NB4 (cell line): Measurements from ENCODE around the gene CLDN6.

ENCODE experiments used
- DNase-seq: peaks from one replicate; pipeline ENCODE4 v3.0.0; 2010; ENCODE audit warnings: low read depth
- H3K4me3 ChIP-seq: one replicate; pipeline ENCODE4 v1.5.1; 2011; ENCODE audit warnings: mild to moderate bottlenecking, low read depth, low read length, moderate library complexity
- MYC ChIP-seq: IDR thresholded peaks from 2 replicates; pipeline ENCODE4 v1.6.1; 2011; ENCODE audit warnings: low read depth, low read length
- POLR2A ChIP-seq: IDR thresholded peaks from 2 replicates; pipeline ENCODE4 v1.6.1; 2011; ENCODE audit warnings: mild to moderate bottlenecking; ENCODE audit not compliant: insufficient read length; ENCODE audit errors: extremely low read depth
- TF ChIP-seq, protein P1 (sequence below): IDR thresholded peaks from one replicate; pipeline ENCODE4 v1.5.1; 2012; ENCODE audit warnings: low read depth, low read length
- TF ChIP-seq, protein P2 (sequence below): IDR thresholded peaks from 2 replicates; pipeline ENCODE4 v1.6.1; 2011; ENCODE audit warnings: low read depth, low read length

Gene CLDN6

DNA sequence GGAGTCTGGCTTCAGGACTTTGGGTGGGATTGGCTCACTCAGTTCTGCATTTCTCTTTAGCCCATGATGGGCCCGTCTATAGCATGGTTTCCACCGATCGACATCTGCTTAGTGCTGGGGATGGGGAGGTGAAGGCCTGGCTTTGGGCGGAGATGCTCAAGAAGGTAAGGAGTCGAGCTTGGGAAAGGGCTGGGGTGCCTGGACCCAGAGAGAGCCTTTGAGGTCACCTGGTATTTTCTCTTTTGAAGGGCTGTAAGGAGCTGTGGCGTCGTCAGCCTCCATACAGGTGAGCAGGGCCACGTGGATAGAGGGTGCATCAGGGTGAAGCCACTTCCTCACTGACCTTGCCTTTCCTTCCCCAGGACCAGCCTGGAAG, 8.0 kb upstream of the CLDN6 start:
- DNase-seq: no peak
- H3K4me3 ChIP-seq: no peak overlapping the region
- TF ChIP-seq, protein P1, sequence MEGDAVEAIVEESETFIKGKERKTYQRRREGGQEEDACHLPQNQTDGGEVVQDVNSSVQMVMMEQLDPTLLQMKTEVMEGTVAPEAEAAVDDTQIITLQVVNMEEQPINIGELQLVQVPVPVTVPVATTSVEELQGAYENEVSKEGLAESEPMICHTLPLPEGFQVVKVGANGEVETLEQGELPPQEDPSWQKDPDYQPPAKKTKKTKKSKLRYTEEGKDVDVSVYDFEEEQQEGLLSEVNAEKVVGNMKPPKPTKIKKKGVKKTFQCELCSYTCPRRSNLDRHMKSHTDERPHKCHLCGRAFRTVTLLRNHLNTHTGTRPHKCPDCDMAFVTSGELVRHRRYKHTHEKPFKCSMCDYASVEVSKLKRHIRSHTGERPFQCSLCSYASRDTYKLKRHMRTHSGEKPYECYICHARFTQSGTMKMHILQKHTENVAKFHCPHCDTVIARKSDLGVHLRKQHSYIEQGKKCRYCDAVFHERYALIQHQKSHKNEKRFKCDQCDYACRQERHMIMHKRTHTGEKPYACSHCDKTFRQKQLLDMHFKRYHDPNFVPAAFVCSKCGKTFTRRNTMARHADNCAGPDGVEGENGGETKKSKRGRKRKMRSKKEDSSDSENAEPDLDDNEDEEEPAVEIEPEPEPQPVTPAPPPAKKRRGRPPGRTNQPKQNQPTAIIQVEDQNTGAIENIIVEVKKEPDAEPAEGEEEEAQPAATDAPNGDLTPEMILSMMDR: no peak
- TF ChIP-seq MYC (no peak), POLR2A (no peak)
- TF ChIP-seq, protein P2, sequence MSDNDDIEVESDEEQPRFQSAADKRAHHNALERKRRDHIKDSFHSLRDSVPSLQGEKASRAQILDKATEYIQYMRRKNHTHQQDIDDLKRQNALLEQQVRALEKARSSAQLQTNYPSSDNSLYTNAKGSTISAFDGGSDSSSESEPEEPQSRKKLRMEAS: no peak

DNA sequence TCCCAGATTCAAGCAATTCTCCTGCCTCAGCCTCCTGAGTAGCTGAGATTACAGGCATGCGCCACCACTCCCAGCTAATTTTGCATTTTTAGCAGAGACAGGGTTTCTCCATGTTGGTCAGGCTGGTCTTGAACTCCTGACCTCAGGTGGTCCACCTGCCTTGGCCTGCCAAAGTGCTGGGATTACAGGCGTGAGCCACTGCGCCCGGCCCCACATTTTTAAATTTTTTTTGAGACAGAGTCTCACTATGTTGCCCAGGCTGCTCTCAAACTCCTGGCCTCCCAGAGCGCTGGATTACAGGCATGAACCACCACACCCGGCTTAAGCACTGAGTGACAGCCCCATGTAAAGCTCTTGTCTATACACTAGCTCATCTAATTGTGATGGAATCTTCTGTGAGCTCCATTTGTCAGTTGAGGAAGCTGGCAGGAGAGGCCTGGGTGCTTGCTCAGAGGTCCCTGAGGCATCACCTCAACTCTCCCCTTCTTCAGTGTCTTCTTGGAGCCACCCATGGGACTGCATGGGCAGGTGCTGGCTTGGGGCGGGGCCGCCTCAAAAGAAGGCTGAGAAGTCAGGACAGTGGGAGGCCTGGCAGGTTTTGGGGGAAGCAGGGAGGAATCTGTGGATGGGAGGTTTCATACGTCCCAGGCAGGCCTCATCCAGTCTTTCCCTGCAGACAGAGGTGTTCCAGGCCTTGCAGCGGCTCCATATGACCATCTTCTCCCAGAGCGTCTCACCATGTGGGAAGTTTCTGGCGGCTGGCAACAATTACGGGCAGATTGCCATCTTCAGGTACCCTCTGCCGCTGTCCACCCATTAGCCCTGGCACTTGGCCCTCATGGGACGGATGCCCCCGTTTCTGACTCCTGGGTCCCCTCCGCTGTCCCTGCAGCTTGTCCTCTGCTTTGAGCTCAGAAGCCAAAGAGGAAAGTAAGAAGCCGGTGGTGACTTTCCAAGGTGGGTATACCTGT, 7.3 kb upstream of the CLDN6 start:
- DNase-seq: no peak
- TF ChIP-seq, protein P2: no peak
- TF ChIP-seq MYC (no peak), POLR2A (no peak)
- TF ChIP-seq, protein P1: no peak
- peak overlapping the region; percentile 71 for H3K4me3 ChIP-seq

DNA sequence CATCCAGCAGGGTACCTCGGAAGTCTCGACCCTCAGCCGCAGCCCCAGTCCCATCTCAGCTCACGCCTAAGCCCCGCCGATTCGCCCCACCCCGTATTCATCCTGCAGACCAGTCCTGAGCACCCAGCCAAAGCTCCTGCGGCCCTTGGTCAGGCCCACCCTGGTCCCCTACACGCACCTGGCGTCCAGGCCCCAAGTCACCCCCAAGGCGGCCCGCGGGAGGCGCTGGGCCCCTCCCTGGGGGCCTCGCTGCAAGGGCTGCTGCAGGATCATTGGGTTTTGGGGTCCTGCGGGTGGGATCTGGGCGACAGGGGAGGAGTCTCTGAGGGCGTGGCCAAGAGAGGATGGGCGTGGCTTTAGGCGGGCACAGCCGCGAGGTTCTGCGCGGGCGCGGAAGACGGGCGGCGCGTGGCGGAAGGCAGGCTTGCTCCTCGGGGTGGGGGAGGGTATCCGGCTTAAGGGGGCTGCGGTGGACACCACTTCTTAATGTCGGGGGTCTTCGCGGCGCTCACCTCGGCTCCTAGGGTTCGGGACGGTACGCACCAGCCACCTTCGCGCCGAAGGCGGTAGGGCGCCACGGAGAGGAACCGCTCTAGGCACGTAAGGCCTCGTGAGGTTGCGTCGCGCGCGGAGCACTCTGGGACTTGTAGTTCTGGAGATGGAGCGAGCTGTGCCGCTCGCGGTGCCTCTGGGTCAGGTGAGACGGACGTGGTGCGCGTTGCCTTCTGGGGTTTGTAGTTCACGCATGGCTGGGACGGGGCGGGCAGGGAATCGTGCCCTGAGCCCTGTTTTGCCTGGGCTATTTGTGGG, 5.9 kb upstream of the CLDN6 start, which contains the start of the genes HCFC1R1 and THOC6:
HCFC1R1 (minus strand) TSS at position 274 of the 810 bp plus-strand sequence; CDS start at position 273, 1 bp downstream.
THOC6 (plus strand) TSS at position 367 of the 810 bp plus-strand sequence; CDS start at position 659, 292 bp downstream.
- TF ChIP-seq, protein P2: peak; percentile 77
- TF ChIP-seq POLR2A (peak; percentile 79), MYC (peak; percentile 89)
- TF ChIP-seq, protein P1: no peak
- peak within 1 kb of the TSS; percentile 71 for H3K4me3 ChIP-seq
- DNase-seq: peak; percentile 98

DNA sequence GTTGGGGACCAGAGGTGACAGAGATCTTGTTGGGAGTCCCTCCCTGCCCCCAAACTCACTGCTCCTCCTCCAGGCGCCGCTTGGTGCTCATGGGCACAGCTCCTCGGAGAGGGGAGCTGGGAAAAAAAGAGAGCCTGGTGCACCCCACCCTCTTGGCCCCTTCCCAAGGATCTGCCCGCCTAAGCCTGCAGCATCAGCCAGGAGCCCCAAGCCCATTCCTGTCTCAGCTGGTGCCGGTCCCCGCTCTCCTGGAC, 5.4 kb upstream of the CLDN6 start:
- no peak for DNase-seq
- H3K4me3 ChIP-seq: peak overlapping the region; percentile 71
- TF ChIP-seq MYC (no peak), POLR2A (no peak)
- TF ChIP-seq, protein P2: no peak
- TF ChIP-seq, protein P1: no peak

DNA sequence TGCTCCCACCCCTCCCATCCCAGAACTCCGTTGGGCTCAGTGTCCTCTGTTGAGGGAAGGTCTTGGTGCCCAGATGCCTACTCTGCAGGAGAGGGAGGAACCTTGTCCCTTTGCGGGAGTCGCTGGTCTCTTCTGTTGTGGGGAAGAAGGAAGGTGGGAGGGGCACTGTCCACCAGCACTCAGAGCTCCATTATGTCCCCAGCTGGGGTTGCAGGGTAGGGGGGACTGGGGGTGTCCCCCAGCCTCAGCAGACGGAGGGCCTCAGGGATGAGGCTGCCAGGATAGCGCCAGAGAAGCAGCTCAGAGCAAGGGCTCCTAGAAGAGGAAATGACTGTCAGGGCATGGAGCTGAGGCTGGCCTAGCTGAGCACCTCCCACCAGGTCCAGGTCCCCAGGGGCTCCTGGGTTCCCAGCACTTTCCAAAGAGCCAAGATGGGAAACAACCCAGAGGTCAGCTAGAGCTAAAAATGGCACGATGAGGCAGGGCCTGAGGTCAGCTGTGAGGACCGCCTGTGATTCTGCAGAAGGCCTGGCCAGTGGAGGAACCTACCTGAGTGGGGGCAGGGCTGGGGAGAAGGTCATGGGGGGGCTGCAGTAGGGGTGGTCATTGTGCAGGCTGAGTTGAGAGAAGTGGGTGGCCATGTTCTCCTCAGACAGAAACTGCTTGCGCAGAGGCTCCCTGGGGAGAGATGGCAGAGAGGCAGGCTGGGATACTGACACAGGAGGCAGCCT, 4.9 kb upstream of the CLDN6 start:
- DNase-seq: peak; percentile 69
- TF ChIP-seq MYC (no peak), POLR2A (no peak)
- TF ChIP-seq, protein P1: no peak
- TF ChIP-seq, protein P2: no peak
- H3K4me3 ChIP-seq: peak overlapping the region; percentile 71
